ENCODE data around the gene A4GALT.

GRCh38 chr22:42664976-42665831 is 55.5 kb downstream of the A4GALT start:
- TF ChIP-seq POLR2A (IDR thresholded peaks at IDR 0.05) (no peak), CTCF (IDR thresholded peaks at IDR 0.05) (no peak)
